ENCODE data around the gene CADM2.
"Not testable (repeated sequence)": the region's sequence is repeated elsewhere in the genome, so short reads cannot be mapped to it uniquely, and the experiment has no call there.

The CADM2 gene

DNA sequence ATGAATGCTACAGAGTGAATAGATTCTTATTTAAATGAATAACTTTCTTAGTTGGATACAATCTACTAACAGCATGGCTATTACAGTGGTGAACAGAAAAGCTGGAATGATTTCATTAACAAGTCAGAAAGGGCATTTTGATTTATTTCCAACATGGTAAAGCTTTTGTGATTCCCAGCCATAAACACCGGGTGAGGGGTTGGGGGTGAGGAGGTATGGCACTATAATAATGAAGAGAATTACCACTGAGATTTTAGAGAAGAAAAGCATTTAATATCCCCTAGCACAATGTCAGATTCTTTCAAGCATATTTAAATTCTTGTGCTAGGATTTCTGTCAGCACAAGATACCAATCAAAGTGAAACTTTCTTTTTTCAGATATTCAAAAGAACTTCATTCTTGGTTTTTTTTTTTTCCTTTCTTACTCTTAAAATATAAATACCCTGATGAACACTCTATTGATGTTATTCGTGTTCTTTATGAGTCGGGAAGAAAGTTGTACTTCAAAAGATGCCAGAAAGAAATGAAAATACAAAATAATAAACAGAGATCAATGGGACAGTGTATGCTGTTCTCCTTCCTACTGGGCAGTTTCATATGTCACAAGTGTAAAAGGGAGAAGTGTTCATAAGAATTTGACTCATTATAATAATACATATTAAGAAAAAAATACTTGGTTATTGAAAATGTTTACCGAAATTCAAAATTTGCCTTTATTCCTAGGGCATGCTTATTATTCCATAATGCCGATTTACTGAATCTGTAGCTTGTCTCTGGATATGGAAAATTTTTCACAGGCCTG, 522.8 kb downstream of the CADM2 start:
- DNase-seq (ENCODE audit: low spot score) = no peak

DNA sequence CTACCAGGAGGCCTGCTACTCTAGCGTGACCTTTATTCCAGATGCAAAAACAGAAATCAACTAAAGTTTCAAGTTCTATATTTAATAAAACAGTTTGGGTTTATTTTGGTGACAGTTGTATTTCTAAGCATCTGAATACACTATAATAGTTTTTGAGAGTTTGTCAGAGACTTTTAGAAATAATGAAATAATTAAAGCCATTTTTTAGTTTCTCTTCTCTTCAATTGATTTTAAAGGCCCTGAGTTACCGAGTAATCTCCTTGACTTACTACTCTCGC, 523.4 kb downstream of the CADM2 start:
- no peak for DNase-seq (ENCODE audit: low spot score)

DNA sequence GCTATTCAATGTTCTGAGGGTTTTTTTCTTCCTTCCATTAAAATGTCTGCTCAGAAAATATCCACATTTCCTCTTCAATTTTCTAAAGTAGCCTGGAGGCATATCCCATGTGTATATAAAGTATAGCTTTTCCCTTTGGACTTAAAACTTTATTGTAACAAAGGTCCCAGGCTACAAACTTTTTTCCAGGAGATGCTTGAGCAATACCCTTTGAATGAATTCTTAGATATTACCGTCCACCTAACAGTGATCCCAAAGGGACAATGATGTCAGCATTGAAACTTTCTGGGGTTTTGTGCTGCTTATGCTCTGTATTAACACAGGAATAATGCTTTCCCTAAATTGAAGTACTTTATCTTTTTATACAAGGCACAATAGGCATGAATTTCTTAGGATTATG, 525.2 kb downstream of the CADM2 start:
- no peak for DNase-seq (ENCODE audit: low spot score)

DNA sequence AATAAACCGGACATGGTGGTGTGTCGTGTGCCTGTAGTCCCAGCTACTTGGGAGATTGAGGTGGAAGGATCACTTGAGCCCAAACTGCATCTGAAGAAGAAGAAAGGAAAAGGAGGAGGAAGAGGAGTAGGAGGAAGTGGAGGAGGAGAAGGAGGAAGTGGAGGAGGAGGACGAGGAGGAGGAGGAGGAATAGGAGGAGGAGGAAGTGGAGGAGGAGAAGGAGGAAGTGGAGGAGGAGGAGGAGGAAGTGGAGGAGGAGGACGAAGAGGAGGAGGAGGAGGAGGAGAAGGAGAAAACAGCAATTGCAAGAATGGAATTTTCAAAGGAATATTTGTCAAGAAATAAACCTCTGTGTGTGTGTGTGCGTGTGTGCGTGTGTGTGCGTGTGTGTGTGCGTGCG, 528.6 kb downstream of the CADM2 start:
- DNase-seq (ENCODE audit: low spot score) = no peak

DNA sequence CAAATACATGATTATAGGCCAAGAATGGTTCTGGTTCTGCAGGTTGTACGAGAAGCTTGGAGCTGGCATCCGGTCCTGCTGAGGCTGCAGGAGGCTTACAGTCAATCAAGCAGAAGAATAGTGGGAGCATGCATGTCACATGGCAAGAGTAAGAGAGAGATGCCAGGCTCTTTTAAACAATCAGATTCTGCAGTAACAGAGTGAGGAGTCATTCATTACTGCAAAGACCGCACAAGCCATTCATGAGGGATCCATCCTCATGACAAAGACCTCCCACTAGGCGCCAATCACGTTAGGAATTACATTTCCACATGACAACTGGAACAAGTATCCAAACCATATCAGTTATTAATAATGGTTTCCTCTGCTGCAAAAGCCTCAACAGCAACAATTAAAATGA, 536.8 kb downstream of the CADM2 start:
- DNase-seq (ENCODE audit: low spot score) = no peak

DNA sequence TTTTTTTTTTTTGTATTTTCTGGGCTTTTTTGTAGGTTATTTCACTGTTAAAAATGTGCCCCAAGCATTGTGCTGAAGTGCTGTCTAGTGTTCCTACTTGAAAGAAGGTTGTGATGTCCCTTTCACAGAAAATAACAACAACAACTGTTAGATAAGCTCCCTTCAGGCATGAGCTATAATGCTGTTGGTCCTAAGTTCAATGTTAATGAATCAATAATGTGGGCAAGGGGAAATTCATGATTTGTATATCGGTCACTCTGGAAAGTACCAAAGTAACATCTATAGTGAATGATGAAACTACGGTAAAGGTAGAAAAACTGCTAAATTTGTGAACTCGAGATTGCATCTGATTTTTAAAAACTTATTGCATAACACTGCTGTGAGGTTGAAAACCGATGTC, 539.4 kb downstream of the CADM2 start:
- DNase-seq (ENCODE audit: low spot score) = no peak

DNA sequence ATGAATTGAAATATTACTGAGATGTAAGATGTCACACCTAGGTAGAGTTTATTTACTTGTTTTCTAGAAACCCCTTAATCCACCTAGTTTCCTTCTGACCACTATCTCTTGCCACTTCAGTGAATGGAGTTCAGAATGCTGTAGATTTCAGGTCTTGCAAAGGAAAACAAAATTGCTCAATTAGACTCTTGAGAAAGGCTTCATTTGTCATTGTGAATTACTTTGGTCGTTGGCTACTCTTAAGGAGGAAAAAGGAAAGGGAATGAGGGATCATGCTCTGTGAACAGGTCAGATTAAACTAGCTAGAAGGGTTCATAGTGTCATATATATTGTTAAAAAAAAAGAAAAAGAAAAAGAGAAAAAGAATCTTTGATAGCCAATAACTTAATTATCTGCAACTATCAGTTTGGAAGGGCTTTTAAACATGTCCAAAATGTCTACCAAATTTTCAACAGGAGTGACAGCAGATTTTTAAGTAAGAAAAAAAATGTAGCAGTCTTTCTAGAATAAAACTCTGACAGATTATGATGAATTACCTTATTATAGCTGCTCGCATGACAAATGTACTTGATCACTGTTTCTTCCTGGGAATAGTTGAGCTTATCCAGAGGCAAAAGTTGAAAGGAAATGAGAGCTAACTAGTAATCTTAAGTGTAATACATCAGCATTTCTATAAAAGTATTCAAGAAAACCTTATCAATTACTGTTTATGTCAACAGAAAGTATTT, 543.5 kb downstream of the CADM2 start:
- no peak for DNase-seq (ENCODE audit: low spot score)

DNA sequence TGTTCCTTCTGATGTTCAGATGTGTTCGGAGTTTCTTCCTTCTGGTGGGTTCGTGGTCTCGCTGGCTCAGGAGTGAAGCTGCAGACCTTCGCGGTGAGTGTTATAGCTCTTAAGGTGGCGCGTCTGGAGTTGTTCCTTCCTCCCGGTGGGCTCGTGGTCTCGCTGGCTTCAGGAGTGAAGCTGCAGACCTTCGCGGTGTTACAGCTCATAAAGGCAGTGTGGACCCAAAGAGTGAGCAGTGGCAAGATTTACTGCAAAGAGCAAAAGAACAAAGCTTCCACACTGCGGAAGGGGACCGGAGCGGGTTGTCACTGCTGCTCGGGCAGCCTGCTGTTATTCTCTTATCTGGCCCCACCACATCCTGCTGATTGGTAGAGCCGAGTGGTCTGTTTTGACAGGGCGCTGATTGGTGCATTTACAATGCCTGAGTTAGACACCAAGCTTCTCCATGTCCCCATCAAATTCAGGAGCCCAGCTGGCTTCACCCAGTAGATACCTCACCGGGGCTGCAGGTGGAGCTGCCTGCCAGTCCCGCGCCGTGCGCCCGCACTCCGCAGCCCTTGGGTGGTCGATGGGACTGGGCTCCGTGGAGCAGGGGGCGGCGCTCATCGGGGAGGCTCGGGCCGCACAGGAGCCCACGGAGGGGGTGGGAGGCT, 545.5 kb downstream of the CADM2 start:
- DNase-seq (ENCODE audit: low spot score) = not testable (repeated sequence)

DNA sequence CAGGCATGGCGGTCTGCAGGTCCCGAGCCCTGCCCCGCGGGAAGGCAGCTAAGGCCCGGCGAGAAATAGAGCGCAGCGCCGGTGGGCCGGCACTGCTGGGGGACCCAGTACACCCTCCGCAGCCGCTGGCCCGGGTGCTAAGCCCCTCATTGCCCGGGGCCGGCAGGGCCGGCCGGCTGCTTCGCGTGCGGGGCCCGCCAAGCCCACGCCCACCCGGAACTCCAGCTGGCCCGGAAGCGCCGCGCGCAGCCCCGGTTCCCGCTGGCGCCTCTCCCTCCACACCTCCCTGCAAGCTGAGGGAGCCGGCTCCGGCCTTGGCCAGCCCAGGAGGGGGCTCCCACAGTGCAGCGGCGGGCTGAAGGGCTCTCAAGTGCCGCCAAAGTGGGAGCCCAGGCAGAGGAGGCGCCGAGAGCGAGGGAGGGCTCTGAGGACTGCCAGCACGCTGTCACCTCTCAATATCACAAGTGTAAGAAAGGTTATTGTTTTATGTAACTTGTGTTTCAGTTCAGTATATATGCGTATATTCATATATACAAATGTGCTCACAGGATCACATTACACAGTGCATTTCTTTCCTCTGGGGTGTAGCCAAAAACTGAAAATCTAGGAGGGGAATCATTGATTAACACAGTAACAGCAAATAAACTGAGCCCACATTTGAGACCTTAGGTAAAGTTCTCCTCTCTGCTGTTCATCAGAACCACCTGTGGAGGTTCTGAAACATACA, 546.2 kb downstream of the CADM2 start:
- not testable (repeated sequence) for DNase-seq (ENCODE audit: low spot score)

DNA sequence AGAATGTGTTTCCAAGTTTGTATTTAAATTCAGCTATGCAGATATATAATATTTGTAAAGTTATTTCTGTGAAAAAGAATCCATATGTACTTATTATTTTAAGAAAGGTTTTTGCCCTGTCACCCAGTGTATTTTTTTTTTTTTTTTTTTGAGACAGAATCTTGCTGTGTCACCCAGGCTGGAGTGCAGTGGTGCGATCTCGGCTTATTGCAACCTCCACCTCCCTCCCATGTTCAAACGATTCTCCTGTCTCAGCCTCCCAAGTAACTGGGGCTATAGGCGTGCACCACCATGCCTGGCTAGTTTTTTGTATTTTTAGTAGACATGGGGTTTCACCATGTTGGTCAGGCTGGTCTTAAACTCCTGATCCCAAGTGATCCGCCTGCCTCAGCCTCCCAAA, 548.3 kb downstream of the CADM2 start:
- not testable (repeated sequence) for DNase-seq (ENCODE audit: low spot score)

DNA sequence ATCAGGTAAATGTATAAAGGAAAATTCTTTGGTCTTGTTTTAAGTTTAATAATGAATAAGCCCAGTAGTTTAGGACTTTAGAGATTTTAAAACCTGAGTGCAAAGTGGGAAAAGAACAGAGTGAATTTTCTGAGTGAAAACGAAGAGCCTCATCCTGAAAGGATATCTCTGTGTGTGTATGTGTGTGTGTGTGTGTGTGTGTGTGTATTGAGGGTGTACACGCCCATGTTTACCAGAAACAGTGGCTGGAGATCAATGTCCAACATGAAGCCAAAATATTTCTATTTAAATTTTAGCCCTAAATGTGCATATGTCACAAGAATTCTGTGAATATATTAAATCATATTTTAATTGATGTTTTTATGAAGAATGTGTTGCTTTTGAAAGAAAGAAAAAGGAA, 549.9 kb downstream of the CADM2 start:
- DNase-seq (ENCODE audit: low spot score) = no peak

DNA sequence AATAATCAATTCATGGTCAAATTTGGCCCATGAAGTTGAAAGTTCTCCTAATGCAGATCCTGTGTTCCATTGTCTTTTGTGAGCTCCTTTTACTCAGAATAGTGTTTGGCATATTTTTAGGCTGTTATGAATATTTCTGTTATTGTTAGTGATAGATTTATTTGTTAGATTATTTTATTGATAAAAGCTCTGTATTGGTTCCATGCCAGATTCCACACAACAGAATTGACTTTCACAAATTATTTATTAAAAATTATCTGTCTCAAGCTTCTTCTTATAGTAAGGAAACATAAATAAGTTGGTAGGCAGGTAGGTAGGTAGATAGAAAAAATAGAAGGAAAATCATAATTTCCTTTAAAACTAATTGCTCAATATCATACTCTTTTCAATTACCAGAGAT, 557.4 kb downstream of the CADM2 start:
- DNase-seq (ENCODE audit: low spot score) = no peak

DNA sequence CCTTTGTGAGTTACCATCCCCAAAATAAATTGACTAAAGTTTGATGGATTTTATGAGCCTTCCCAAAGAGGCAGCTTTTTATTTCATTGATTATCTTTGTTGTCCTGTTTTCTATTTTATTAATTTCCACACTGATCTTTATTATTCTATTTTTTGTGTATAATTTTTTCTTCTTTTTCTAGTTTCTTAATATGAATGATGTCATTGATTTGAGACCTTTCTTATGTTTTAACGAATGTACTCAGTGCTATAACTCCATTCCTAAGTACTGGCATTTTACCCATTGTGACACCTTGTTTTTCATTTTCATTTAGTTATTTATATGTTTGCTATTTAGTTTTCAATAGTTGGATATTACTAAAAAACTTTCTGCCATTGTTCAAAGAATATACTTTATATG, 565.3 kb downstream of the CADM2 start:
- DNase-seq (ENCODE audit: low spot score) = no peak

DNA sequence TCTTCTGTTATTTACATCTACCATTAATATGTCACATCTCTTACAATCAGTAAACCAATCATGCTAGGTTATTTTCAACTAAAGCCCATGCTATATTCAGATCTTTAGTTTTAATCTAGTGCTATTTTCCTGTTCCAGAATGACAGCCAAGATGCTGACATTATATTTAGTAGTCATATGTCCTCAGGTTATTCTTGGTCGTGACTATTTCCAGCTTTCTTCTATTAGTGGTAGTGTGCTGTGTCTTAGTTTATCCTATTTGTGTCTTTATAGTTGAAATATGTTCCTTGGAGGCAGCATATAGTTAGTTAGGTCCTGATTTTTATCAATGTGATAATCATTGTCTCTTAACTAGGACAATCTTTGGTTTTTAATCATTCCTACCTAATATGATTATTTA, 566.5 kb downstream of the CADM2 start:
- DNase-seq (ENCODE audit: low spot score) = no peak

DNA sequence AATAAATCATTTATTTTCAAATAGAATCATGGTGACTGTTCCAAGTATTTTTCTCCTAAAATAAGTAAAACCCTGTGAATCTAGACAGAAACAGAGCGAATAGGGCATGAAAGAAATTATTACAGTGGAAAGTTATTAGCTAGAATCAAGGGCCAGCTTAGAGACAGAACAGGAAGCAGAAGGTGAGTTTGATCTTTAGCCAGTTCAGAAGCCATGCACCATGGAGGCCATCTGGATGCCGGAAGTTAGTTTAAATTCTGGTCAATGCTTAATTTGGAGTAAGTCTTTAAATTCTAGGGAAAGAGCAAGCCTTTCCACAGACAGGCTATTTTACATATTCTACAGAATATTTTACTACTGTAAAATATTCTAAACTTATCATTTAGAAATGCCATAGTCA, 574.8 kb downstream of the CADM2 start:
- DNase-seq (ENCODE audit: low spot score) = no peak

DNA sequence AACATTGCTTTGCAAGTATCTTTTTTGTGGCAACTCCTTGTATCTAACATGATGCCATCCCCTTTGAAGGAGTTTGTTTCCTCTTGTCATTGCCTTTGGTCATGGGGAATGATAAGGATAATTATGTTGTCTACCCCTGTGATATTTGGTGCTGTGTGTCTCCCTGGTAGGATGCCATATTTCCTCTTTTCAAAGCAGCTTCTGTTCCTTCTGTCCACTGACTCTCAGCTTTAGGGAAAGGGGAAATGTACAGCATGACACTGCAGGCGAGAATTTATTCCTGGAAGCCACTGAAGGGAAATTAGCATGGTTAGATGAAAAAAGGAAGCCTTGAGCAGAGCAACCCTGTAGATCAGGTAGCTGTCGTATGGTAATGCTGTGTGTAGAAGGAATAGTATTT, 576.7 kb downstream of the CADM2 start:
- DNase-seq (ENCODE audit: low spot score) = no peak

DNA sequence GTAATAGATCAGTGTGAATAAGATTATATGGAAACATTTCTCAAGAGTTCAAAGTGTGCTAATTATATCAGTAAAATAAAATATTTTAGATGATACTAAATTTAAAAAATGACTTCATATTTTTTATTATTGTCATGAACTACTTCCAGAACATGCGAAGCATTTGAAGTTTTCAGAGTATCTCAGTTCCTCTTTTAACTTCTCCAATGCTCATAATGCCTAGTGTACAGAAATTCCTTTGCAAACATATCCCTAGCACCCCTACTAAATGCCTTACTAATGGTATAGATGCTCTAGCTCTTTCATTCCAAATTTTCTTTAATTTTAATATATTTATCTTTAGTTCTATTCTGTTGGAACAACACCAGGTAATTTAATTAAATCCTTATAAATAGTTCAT, 580.4 kb downstream of the CADM2 start:
- DNase-seq (ENCODE audit: low spot score) = no peak

DNA sequence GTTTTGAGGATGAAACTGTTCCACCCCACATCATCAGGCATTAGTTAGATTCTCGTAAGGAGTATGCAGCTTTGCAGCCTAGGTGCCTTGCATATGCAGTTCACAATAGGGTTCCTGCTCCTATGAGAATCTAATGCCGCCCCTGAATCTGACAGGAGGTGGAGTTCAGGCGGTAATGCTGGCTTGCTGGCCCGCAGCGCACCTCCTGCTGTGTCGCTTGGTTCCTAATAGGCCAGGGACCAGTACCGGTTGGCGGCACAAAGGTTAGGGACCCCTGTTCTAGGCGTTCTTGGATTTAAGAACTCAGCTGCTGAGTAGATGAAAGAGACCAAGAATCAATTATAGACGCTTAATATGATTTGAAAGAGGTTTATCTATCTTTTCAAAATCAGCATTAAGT, 595.4 kb downstream of the CADM2 start:
- no peak for DNase-seq (ENCODE audit: low spot score)

DNA sequence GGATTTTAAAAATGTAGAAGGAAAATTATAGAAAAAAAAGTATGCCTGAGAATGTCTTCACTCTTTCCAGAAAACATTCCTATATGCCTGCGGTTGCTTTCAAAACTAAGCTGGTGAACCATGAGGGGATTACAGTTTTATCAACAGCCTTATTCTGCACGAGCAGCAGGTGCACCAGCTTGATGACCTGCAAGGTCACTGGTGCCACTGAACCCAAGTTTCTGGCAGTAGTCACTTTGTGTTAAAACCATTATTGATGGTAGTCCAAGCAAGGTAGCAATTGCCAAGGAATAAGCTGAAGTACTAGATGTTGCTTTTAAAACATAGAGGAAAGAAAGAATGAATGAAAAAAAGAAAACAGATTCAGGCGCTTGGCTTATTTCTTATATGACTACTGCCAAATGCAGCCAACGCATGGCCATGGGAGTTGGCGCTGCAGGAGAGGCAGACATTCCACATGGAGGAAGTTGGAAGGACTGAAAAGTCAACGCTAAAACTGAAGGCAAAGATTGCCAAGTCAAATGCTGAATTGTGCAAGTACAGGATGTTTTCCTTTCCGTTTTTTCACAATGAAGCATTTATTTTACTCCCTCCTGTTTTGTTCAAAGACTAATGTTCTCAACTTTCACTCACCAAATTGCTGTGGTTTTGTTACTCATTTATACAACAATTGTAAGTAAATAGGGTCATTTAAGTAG, 601.4 kb downstream of the CADM2 start:
- DNase-seq (ENCODE audit: low spot score) = no peak

DNA sequence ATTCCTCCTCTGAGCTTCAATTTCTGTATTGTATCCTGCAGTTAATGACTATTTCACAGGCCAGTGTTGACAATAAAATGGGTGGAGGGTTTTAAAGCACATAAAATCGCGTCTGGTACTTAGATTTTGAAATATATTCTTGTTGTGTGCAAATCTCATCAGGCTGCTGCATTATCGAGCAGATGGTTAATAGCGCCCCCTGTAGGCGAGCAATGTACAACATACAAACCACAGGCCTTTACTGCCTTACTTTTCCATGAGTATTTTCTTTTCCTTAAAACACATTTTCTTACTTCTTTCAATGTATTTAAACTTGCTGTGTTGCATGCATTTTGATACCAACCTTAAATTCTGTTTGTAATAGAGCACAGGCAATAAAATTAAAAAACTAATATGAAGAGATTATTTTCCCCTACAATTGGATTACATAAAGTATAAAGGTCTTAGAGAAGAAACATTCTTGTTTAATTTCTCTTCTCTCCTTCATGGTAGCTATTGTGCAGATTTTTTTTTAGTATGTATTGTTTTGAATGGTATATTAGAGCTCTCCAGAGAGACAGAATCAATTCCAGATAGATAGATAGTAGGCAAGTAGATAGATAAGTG, 608.4 kb downstream of the CADM2 start:
- DNase-seq (ENCODE audit: low spot score) = no peak

DNA sequence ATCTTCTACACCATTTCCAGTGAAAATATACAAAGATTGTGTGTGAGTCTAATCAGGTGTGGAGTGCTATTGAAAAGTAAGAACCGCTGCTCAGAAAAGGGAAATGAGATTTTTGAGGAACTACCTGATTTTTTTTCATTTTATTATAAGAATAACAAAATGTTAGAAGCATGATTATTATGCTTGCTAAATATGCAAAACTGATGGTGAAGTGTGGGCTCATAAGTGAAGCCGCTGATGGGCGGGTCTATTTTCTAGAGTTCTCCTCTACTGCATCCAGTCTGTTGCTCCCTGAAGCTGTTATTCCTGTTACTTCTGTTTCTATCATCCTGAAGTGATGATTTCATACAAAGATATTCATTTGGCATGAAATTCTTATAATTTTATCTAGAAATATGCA, 612.0 kb downstream of the CADM2 start:
- no peak for DNase-seq (ENCODE audit: low spot score)

DNA sequence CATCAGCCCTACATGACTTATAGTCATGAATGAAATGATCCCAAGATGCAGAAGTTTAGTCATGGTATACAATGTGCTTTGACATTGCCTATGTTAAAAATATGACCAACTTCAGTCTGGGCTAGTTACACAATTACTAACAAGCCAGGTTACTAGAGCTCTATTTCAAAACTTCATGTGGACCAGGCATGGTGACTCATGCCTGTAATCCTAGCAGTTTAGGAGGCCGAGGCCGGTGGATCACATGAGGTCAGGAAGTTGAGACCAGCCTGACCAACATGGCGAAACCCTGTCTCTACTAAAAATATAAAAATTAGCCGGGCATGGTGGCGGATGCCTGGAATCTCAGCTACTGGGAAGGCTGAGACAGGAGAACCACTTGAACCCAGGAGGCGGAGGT, 613.0 kb downstream of the CADM2 start:
- no peak for DNase-seq (ENCODE audit: low spot score)
